ENCODE results near the gene PATJ.
A peak's percentile ranks its signal among the peaks of the same experiment; 100 is the strongest.
"Not testable (repeated sequence)": the region's sequence is repeated elsewhere in the genome, so short reads cannot be mapped to it uniquely, and the experiment has no call there.

The PATJ gene

GRCh38 chr1:61749574-61749973, 7.3 kb downstream of the PATJ start:
- DNase-seq = no peak

- DNase-seq = no peak
Measured at GRCh38 chr1:61752921-61753389, 10.7 kb downstream of the PATJ start.

GRCh38 chr1:61753998-61754508, 11.8 kb downstream of the PATJ start:
- no peak for DNase-seq

GRCh38 chr1:61754545-61754944, 12.3 kb downstream of the PATJ start:
- no peak for DNase-seq

GRCh38 chr1:61756773-61757172, 14.5 kb downstream of the PATJ start:
- DNase-seq = no peak

DNA sequence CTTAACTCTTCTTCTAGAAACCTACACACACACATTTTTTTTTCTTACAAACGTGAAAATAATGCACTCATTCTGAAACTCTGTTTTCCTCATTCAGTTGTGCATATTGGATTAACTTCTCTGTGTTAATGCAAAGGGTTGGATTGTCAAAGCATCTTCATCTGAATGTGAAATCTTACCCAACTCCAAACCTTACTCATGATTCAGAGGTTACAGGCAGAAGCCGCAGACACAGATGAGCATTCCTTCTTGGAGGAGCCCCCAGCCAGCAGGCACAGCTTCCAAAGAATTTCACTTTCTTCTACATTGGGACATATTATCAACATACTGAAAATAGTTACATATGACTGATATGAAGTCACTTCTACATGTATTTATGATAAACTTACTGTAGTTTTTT, 15.7 kb downstream of the PATJ start:
- DNase-seq = no peak

DNA sequence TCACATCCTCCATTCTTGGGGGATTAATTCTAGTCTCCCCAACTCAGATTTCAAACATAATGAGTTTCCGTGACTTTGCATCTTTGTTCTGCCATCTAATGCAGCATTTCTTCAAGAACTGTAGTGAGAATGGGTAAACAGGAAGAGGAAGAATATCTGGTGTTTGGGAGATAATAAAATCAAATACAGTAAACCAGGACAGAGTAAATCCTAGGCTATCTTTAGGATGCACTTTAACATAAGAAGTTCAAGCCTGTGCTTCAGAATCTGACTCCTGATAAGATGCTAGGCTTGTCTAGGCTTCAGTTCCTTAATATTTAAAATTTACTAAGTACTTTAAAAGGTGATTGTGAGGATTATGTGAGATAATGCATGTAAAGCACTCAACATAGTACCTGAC, 27.9 kb downstream of the PATJ start:
- DNase-seq = no peak

DNA sequence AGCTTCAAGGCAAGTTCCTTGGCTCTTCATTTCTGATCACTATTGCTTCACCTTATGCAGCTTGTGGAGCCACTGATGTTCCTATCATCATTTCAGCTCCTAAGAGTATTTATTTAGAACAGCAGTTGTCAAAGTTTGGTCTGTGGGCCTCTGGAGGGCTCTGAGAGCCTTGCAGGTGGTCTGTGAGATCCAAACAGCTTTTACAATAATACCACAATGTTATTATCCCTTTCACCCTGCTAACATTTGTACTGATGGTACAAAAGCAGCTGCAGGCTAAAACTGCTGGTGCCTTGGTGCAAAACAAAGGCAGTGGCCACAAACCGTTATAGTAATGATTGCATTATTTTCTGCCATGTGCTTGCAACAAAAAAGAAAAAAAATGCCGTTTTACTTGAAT, 33.8 kb downstream of the PATJ start:
- DNase-seq = no peak

- DNase-seq = no peak
Measured at GRCh38 chr1:61779231-61779630, 37.0 kb downstream of the PATJ start.

DNA sequence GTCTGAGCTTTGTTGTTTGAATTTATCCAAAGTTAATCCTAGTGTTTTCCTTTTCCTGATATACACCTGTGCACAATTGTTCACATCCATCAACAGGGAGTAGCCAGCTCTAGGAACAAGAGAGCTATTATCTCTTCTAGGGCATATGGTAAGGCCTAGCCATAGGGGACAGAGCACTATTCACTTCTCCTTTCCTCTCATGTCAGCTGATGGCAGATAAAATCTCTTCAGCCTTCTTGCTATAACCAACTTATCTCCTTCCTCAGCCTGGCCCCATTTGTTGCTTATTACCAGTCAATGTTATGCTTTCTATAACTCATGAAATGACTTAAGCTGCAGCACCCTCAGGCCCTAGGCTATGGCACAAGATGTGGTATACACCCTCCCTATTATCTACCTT, 38.9 kb downstream of the PATJ start:
- DNase-seq = no peak

- DNase-seq = peak; percentile 38 to 52
Measured at GRCh38 chr1:61782771-61783170, 40.5 kb downstream of the PATJ start.

- no peak for DNase-seq
Measured at GRCh38 chr1:61784726-61785125, 42.4 kb downstream of the PATJ start.

- no peak for DNase-seq
Measured at GRCh38 chr1:61790837-61791236, 48.6 kb downstream of the PATJ start.

DNA sequence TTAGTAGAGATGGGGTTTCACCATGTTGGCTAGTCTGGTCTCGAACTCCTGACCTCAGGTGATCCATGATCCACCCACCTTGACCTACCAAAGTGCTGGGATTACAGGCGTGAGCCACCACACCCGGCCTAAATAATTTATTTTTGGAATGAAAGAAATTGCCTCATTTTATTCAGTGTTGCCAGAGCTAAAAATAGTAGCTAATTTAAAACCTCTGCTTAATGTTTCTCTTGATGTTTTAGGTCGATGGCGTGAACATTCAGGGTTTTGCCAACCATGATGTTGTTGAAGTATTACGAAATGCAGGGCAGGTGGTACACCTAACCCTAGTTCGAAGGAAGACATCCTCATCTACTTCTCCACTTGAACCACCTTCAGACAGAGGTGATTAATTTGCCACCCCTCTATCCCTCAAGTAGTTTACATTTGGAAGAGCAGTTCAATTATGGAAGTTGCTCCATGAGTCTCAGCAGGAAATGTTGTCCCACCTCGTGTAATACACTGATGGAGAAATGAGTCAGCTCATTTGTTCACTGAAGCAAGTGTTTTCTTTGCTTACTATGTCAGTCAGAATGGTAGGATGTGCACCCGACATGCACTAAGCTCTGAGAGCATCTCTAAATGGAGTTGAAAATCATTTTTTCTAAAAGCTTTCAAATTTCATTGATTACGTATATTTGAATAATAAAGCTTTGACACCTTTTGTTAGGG, 54.9 kb downstream of the PATJ start:
- no peak for DNase-seq

GRCh38 chr1:61801047-61801446, 58.8 kb downstream of the PATJ start:
- not testable (repeated sequence) for DNase-seq

DNA sequence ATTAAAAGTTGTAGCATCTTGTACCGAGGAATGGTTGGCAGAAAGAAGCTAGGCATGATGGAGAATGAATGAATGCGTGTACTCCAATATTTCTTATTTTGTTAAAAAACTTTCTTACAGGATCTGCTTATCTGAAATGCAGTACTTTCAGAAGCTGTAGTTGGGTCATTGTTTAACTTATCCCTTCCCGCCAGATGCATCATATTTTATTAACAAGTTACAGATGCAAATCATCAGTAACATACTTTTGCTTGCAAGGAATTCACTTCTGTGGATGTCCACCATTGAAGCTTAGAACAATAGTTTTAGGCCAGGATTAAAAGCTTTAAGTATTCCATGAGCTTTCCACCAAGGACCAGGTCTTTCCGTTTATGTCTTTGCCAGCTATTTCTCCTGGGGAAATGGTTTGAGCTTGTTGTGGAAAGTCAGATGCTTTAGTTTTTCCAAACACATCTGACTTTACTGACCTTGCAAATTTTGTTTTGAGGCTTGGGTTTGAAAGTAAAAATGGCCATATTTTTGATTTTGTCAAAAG, 65.4 kb downstream of the PATJ start:
- DNase-seq = no peak

DNA sequence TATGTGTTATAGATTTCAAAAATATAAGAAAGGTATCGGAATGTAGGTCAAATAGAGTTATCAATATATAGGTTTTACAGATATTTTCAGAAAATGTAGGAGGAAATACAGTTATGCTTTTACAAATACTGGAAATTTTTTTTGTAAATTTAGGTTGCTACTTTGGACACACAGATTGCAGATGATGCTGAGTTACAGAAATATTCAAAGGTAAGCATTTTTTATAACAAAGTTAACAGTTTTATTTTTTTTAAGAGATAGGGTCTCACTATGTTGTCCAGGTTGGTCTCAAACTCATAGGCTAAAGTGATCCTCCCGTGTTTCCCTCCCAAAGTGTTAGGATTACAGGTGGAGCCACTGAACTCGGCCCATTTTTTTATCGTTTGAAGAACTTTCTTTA, 66.0 kb downstream of the PATJ start:
- no peak for DNase-seq

GRCh38 chr1:61808968-61809367, 66.7 kb downstream of the PATJ start:
- DNase-seq = no peak

GRCh38 chr1:61812916-61813315, 70.6 kb downstream of the PATJ start:
- no peak for DNase-seq

DNA sequence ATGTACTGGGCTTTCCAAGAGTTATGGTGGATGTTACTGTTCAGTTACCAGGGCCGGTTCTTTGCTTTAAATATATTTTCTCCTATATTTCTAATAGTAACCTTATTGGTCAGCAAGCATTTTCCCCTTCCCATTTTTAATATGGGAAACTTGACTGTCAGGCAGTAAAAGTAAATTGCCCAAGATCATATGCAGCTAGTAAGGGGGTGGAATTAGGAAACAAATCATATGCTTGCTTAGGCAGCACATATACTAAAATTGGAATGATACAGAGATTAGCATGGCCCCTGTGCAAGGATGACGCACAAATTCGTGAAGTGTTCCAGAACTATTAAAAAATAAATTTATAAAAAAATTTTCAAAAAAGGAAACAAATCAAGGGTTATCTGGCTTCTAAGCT, 73.9 kb downstream of the PATJ start:
- no peak for DNase-seq

GRCh38 chr1:61818992-61819391, 76.7 kb downstream of the PATJ start:
- no peak for DNase-seq

GRCh38 chr1:61819421-61819820, 77.1 kb downstream of the PATJ start:
- no peak for DNase-seq

DNA sequence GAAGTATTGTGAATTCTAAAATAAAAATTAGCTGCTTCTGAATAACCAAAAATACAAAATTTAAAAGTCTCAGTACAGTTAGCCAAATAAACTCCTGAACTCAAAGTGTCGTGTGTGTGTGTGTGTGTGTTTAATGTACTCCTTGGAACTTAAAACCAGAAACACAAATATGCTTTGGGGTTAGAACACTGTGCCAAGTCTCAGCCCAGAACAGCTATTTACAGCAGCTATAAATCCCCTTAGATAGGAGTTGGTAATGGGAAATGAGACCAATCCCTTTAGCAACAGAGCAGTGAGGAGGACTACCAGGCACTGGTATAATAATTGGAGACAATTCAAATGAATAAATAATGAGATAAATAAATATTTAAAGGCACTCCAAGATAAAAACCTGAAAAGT, 83.1 kb downstream of the PATJ start:
- no peak for DNase-seq

- no peak for DNase-seq
Measured at GRCh38 chr1:61828805-61829204, 86.5 kb downstream of the PATJ start.

- DNase-seq = no peak
Measured at GRCh38 chr1:61836649-61837048, 94.4 kb downstream of the PATJ start.
